ENCODE data around the gene SPATA2L.

- TF ChIP-seq EZH2 (IDR thresholded peaks at IDR 0.05; ENCODE audit: borderline replicate concordance, low read length) = no peak
- no peak for TF ChIP-seq CTCF (conservative IDR thresholded peaks at IDR 0.05 in 1 of 2, IDR thresholded peaks at IDR 0.05 in 1 of 2; ENCODE audit: extremely low read depth in 1 of 2, insufficient read depth in 1 of 2, low read depth in 1 of 2, low read length in 2 of 2)
Measured at GRCh38 chr16:89695086-89695874, 6.2 kb downstream of the SPATA2L start.
